Measurements from ENCODE around the gene CDC45. TPM values are rescaled to one million over a fixed set of nuclear protein-coding genes. Genes with fewer than 3 reads are reported as not detected.
"Not testable (repeated sequence)": the region's sequence is repeated elsewhere in the genome, so short reads cannot be mapped to it uniquely, and the experiment has no call there.

The CDC45 gene
- polyA plus RNA-seq, 1 donor (not counting 4 experiments of a cell fraction or from before 2014, with no cell fraction given), result 22.7 TPM

- Histone ChIP-seq H3K27me3 (ENCODE audit: control insufficient read depth, extremely low read depth, insufficient read depth, low read length) (peaks cover 4% of the 10 kb centered on the region), H3K9ac (ENCODE audit: control insufficient read depth, extremely low read depth, insufficient read depth, low read length) (no peak overlapping the region), H3K4me2 (ENCODE audit: control insufficient read depth, extremely low read depth, insufficient read depth, low read depth, low read length) (no peak overlapping the region), H4K20me1 (ENCODE audit: control insufficient read depth, extremely low read depth, insufficient read depth, low read length) (no peaks in the 10 kb centered on the region), H3K9me1 (ENCODE audit: control insufficient read depth, extremely low read depth, insufficient read depth, low read length) (no peaks in the 10 kb centered on the region), H3K9me3 (ENCODE audit: control insufficient read depth, low read depth, low read length) (no peaks in the 10 kb centered on the region), H3K36me3 (ENCODE audit: control insufficient read depth in 2 of 2, extremely low read depth in 1 of 2, insufficient read depth in 2 of 2, low read length in 2 of 2) (no peaks in the 10 kb centered on the region), H3K4me3 (ENCODE audit: control insufficient read depth in 2 of 3, extremely low read depth in 1 of 3, insufficient read depth in 2 of 3, low read depth in 1 of 3, low read length in 3 of 3) (no peak overlapping the region), H3K27ac (ENCODE audit: control insufficient read depth, insufficient read depth, low read length) (no peak overlapping the region), H3K79me2 (ENCODE audit: control insufficient read depth, insufficient read depth, low read length) (no peaks in the 10 kb centered on the region), H2AFZ (ENCODE audit: control insufficient read depth, low read length) (no peak overlapping the region), H3K4me1 (ENCODE audit: control insufficient read depth, extremely low read depth, insufficient read depth, low read length) (no peaks in the 10 kb centered on the region)
- FAIRE-seq, result no peak
- dilution Hi-C loops (cut with MboI; ENCODE audit: extremely low pct_ligation_motif_present, low sequenced_read_pairs), result no loop called here
- no peak for DNase-seq (ENCODE audit: low read depth, low spot score)
- TF ChIP-seq, protein P1, sequence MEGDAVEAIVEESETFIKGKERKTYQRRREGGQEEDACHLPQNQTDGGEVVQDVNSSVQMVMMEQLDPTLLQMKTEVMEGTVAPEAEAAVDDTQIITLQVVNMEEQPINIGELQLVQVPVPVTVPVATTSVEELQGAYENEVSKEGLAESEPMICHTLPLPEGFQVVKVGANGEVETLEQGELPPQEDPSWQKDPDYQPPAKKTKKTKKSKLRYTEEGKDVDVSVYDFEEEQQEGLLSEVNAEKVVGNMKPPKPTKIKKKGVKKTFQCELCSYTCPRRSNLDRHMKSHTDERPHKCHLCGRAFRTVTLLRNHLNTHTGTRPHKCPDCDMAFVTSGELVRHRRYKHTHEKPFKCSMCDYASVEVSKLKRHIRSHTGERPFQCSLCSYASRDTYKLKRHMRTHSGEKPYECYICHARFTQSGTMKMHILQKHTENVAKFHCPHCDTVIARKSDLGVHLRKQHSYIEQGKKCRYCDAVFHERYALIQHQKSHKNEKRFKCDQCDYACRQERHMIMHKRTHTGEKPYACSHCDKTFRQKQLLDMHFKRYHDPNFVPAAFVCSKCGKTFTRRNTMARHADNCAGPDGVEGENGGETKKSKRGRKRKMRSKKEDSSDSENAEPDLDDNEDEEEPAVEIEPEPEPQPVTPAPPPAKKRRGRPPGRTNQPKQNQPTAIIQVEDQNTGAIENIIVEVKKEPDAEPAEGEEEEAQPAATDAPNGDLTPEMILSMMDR (optimal IDR thresholded peaks at IDR 0.05 in 1 of 3, IDR thresholded peaks at IDR 0.05 in 1 of 3, conservative IDR thresholded peaks at IDR 0.05 in 1 of 3; ENCODE audit: extremely low read depth in 1 of 3, insufficient read depth in 2 of 3, low read length in 3 of 3), result no peak
- TF ChIP-seq EZH2 (IDR thresholded peaks at IDR 0.05; ENCODE audit: low read length), result no peak
Measured at GRCh38 chr22:19546680-19547079, 67.0 kb downstream of the CDC45 start.

DNA sequence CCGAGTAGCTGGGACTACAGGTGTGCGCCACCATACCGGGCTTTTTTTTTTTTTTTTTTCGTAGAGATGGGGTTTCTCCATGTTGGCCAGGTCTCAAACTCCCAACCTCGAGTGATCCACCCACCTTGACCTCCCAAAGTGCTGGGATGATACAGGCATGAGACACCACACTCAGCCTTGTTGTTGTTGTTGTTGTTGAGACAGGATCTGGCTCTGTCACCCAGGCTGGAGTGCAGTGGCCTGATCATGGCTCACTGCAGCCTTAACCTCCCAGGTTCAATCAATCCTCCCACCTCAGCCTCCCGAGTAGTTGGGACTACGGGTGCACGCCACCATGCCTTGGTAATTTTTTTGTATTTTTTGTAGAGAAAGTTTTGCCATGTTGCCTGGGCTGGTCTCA lies 67.9 kb downstream of the CDC45 start:
- Histone ChIP-seq H3K4me2 (ENCODE audit: control insufficient read depth, extremely low read depth, insufficient read depth, low read depth, low read length) (no peak overlapping the region), H3K27me3 (ENCODE audit: control insufficient read depth, extremely low read depth, insufficient read depth, low read length) (peaks cover 4% of the 10 kb centered on the region), H3K9me1 (ENCODE audit: control insufficient read depth, extremely low read depth, insufficient read depth, low read length) (no peaks in the 10 kb centered on the region), H3K36me3 (ENCODE audit: control insufficient read depth in 2 of 2, extremely low read depth in 1 of 2, insufficient read depth in 2 of 2, low read length in 2 of 2) (no peaks in the 10 kb centered on the region), H3K79me2 (ENCODE audit: control insufficient read depth, insufficient read depth, low read length) (no peaks in the 10 kb centered on the region), H2AFZ (ENCODE audit: control insufficient read depth, low read length) (no peak overlapping the region), H3K4me3 (ENCODE audit: control insufficient read depth in 2 of 3, extremely low read depth in 1 of 3, insufficient read depth in 2 of 3, low read depth in 1 of 3, low read length in 3 of 3) (no peak overlapping the region), H3K27ac (ENCODE audit: control insufficient read depth, insufficient read depth, low read length) (no peak overlapping the region), H3K9me3 (ENCODE audit: control insufficient read depth, low read depth, low read length) (no peaks in the 10 kb centered on the region), H4K20me1 (ENCODE audit: control insufficient read depth, extremely low read depth, insufficient read depth, low read length) (no peaks in the 10 kb centered on the region), H3K4me1 (ENCODE audit: control insufficient read depth, extremely low read depth, insufficient read depth, low read length) (no peaks in the 10 kb centered on the region), H3K9ac (ENCODE audit: control insufficient read depth, extremely low read depth, insufficient read depth, low read length) (no peak overlapping the region)
- dilution Hi-C loops (cut with MboI; ENCODE audit: extremely low pct_ligation_motif_present, low sequenced_read_pairs), result no loop called here
- FAIRE-seq (no peak), DNase-seq (ENCODE audit: low read depth, low spot score) (no peak)
- TF ChIP-seq, protein P1 (optimal IDR thresholded peaks at IDR 0.05 in 1 of 3, IDR thresholded peaks at IDR 0.05 in 1 of 3, conservative IDR thresholded peaks at IDR 0.05 in 1 of 3; ENCODE audit: extremely low read depth in 1 of 3, insufficient read depth in 2 of 3, low read length in 3 of 3), result no peak
- TF ChIP-seq EZH2 (IDR thresholded peaks at IDR 0.05; ENCODE audit: low read length), result no peak

GRCh38 chr22:19548427-19548826 lies 68.7 kb downstream of the CDC45 start:
- H3K79me2 ChIP-seq (ENCODE audit: control insufficient read depth, insufficient read depth, low read length); FAIRE-seq; H3K27me3 ChIP-seq (ENCODE audit: control insufficient read depth, extremely low read depth, insufficient read depth, low read length); H3K9me3 ChIP-seq (ENCODE audit: control insufficient read depth, low read depth, low read length); H3K9me1 ChIP-seq (ENCODE audit: control insufficient read depth, extremely low read depth, insufficient read depth, low read length); H3K27ac ChIP-seq (ENCODE audit: control insufficient read depth, insufficient read depth, low read length); H3K4me2 ChIP-seq (ENCODE audit: control insufficient read depth, extremely low read depth, insufficient read depth, low read depth, low read length); H3K4me1 ChIP-seq (ENCODE audit: control insufficient read depth, extremely low read depth, insufficient read depth, low read length); dilution Hi-C loops (cut with MboI; ENCODE audit: extremely low pct_ligation_motif_present, low sequenced_read_pairs); H3K36me3 ChIP-seq (ENCODE audit: control insufficient read depth in 2 of 2, extremely low read depth in 1 of 2, insufficient read depth in 2 of 2, low read length in 2 of 2); H4K20me1 ChIP-seq (ENCODE audit: control insufficient read depth, extremely low read depth, insufficient read depth, low read length); H3K4me3 ChIP-seq (ENCODE audit: control insufficient read depth in 2 of 3, extremely low read depth in 1 of 3, insufficient read depth in 2 of 3, low read depth in 1 of 3, low read length in 3 of 3); H2AFZ ChIP-seq (ENCODE audit: control insufficient read depth, low read length); DNase-seq (ENCODE audit: low read depth, low spot score); H3K9ac ChIP-seq (ENCODE audit: control insufficient read depth, extremely low read depth, insufficient read depth, low read length): not testable (repeated sequence)
